HEK293 (cell line): ENCODE results near the gene MSI2.

ENCODE experiments used
- CTCF ChIA-PET: fragments of 350-600 bp; formaldehyde crosslinking; extraction: SDS; loops from one replicate; lab custom pipeline; 2021; ENCODE audit warnings: antibody characterized with exemption; lab: Yijun Ruan, JAX
- POLR2A ChIA-PET: fragments of 300-600 bp; formaldehyde crosslinking; extraction: SDS; loops from one replicate; lab custom pipeline; 2020; ENCODE audit warnings: antibody characterized with exemption, inconsistent platforms; lab: Yijun Ruan, JAX
- H3K27ac ChIP-seq: fragments of 200-500 bp; sonication (Bioruptor generic); 2 replicates; pipeline ENCODE4 v1.5.1; 2014; ENCODE audit warnings: low read depth, low read length, control low read depth, inconsistent platforms; ENCODE audit errors: extremely low read depth
- H3K36me3 ChIP-seq, 2 experiments: fragments of 200-500 bp in 1 of 2; sonication (Bioruptor generic) in 1 of 2; 1 replicate in 1 of 2; 2 replicates in 1 of 2; pipeline ENCODE4 v1.5.1; 2014 to 2017; ENCODE audit warnings: inconsistent platforms in 2 of 2, low read length in 2 of 2; ENCODE audit not compliant: control insufficient read depth in 2 of 2, insufficient read depth in 1 of 2
- H3K4me1 ChIP-seq: fragments of 200-500 bp; sonication (Bioruptor generic); 2 replicates; pipeline ENCODE4 v1.5.1; 2014; ENCODE audit warnings: mild to moderate bottlenecking, low read length, inconsistent platforms; ENCODE audit not compliant: control insufficient read depth, insufficient read depth
- H3K4me3 ChIP-seq: 2 replicates; pipeline ENCODE4 v1.5.1; 2011; ENCODE audit warnings: low read depth, mild to moderate bottlenecking, control low read depth, low read length, moderate library complexity
- H3K9me3 ChIP-seq: fragments of 200-500 bp; sonication (Bioruptor generic); 2 replicates; pipeline ENCODE4 v1.5.1; 2014; ENCODE audit warnings: low read depth, low read length, inconsistent platforms; ENCODE audit not compliant: control insufficient read depth, insufficient read depth
- KLF17 ChIP-seq: fragments of 450-650 bp; formaldehyde crosslinking; IDR thresholded peaks from 2 replicates; pipeline ENCODE4 v1.5.1; 2016; ENCODE audit warnings: missing biosample characterization, missing genetic modification characterization
- PRDM6 ChIP-seq: fragments of 450-650 bp; formaldehyde crosslinking; IDR thresholded peaks from 2 replicates; pipeline ENCODE4 v1.5.1; 2017; ENCODE audit warnings: missing biosample characterization, missing genetic modification characterization
- YY1 ChIP-seq: fragments of 450-650 bp; formaldehyde crosslinking; IDR thresholded peaks from 2 replicates; pipeline ENCODE4 v1.5.1; 2018; ENCODE audit warnings: missing biosample characterization, missing genetic modification characterization
- ZBTB20 ChIP-seq: fragments of 450-650 bp; formaldehyde crosslinking; IDR thresholded peaks from 2 replicates; pipeline ENCODE4 v1.5.1; 2016; ENCODE audit warnings: missing biosample characterization, missing genetic modification characterization
- ZFP69B ChIP-seq: fragments of 450-650 bp; formaldehyde crosslinking; IDR thresholded peaks from 2 replicates; pipeline ENCODE4 v1.5.1; 2016; ENCODE audit warnings: missing biosample characterization, missing genetic modification characterization
- ZNF202 ChIP-seq: fragments of 450-650 bp; formaldehyde crosslinking; IDR thresholded peaks from 2 replicates; pipeline ENCODE4 v1.5.1; 2016; ENCODE audit warnings: missing biosample characterization, missing genetic modification characterization, borderline replicate concordance
- ZNF292 ChIP-seq: fragments of 450-650 bp; formaldehyde crosslinking; IDR thresholded peaks from 2 replicates; pipeline ENCODE4 v1.5.1; 2016; ENCODE audit warnings: low read depth, missing biosample characterization, missing genetic modification characterization, borderline replicate concordance
- ZNF324 ChIP-seq: fragments of 450-650 bp; formaldehyde crosslinking; IDR thresholded peaks from 2 replicates; pipeline ENCODE4 v1.5.1; 2016; ENCODE audit warnings: missing biosample characterization, missing genetic modification characterization
- ZNF398 ChIP-seq: fragments of 450-650 bp; formaldehyde crosslinking; IDR thresholded peaks from 2 replicates; pipeline ENCODE4 v1.5.1; 2017; ENCODE audit warnings: missing biosample characterization, missing genetic modification characterization
- ZNF416 ChIP-seq: fragments of 450-650 bp; formaldehyde crosslinking; IDR thresholded peaks from 2 replicates; pipeline ENCODE4 v1.5.1; 2016; ENCODE audit warnings: missing biosample characterization, missing genetic modification characterization
- ZNF423 ChIP-seq: fragments of 450-650 bp; formaldehyde crosslinking; IDR thresholded peaks from 2 replicates; pipeline ENCODE4 v1.5.1; 2016; ENCODE audit warnings: missing biosample characterization, missing genetic modification characterization
- ZNF530 ChIP-seq: fragments of 450-650 bp; formaldehyde crosslinking; IDR thresholded peaks from 2 replicates; pipeline ENCODE4 v1.5.1; 2016; ENCODE audit warnings: low read depth, missing biosample characterization, missing genetic modification characterization
- ZNF558 ChIP-seq: fragments of 450-650 bp; formaldehyde crosslinking; IDR thresholded peaks from 2 replicates; pipeline ENCODE4 v1.5.1; 2016; ENCODE audit warnings: missing biosample characterization, missing genetic modification characterization
- ZNF585B ChIP-seq: fragments of 450-650 bp; formaldehyde crosslinking; IDR thresholded peaks from 2 replicates; pipeline ENCODE4 v1.5.1; 2016; ENCODE audit warnings: missing biosample characterization, missing genetic modification characterization
- ZNF610 ChIP-seq: fragments of 450-650 bp; formaldehyde crosslinking; IDR thresholded peaks from 2 replicates; pipeline ENCODE4 v1.5.1; 2016; ENCODE audit warnings: missing biosample characterization, missing genetic modification characterization, borderline replicate concordance
- TF ChIP-seq, protein P1 (sequence below): fragments of 450-650 bp; formaldehyde crosslinking; IDR thresholded peaks from 2 replicates; pipeline ENCODE4 v1.5.1; 2017; ENCODE audit warnings: missing biosample characterization, missing genetic modification characterization
- TF ChIP-seq, protein P2 (sequence below): fragments of 450-650 bp; formaldehyde crosslinking; IDR thresholded peaks from 2 replicates; pipeline ENCODE4 v1.5.1; 2016; ENCODE audit warnings: missing biosample characterization, missing genetic modification characterization
- TF ChIP-seq, protein P3 (sequence below): fragments of 450-650 bp; formaldehyde crosslinking; IDR thresholded peaks from 2 replicates; pipeline ENCODE4 v1.5.1; 2016; ENCODE audit warnings: missing biosample characterization, missing genetic modification characterization

Gene MSI2

GRCh38 chr17:57494443-57494842, 238.1 kb downstream of the MSI2 start (continued):
- TF ChIP-seq, protein P1, sequence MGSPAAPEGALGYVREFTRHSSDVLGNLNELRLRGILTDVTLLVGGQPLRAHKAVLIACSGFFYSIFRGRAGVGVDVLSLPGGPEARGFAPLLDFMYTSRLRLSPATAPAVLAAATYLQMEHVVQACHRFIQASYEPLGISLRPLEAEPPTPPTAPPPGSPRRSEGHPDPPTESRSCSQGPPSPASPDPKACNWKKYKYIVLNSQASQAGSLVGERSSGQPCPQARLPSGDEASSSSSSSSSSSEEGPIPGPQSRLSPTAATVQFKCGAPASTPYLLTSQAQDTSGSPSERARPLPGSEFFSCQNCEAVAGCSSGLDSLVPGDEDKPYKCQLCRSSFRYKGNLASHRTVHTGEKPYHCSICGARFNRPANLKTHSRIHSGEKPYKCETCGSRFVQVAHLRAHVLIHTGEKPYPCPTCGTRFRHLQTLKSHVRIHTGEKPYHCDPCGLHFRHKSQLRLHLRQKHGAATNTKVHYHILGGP (tag by site-specific recombination) = no peak
- TF ChIP-seq KLF17 (tag by site-specific recombination) (no peak), ZNF292 (tag by site-specific recombination) (no peak), ZFP69B (tag by site-specific recombination) (no peak), ZNF530 (tag by site-specific recombination) (no peak), ZNF585B (tag by site-specific recombination) (no peak), ZNF202 (tag by site-specific recombination) (no peak), ZNF324 (tag by site-specific recombination) (no peak)
- TF ChIP-seq, protein P2, sequence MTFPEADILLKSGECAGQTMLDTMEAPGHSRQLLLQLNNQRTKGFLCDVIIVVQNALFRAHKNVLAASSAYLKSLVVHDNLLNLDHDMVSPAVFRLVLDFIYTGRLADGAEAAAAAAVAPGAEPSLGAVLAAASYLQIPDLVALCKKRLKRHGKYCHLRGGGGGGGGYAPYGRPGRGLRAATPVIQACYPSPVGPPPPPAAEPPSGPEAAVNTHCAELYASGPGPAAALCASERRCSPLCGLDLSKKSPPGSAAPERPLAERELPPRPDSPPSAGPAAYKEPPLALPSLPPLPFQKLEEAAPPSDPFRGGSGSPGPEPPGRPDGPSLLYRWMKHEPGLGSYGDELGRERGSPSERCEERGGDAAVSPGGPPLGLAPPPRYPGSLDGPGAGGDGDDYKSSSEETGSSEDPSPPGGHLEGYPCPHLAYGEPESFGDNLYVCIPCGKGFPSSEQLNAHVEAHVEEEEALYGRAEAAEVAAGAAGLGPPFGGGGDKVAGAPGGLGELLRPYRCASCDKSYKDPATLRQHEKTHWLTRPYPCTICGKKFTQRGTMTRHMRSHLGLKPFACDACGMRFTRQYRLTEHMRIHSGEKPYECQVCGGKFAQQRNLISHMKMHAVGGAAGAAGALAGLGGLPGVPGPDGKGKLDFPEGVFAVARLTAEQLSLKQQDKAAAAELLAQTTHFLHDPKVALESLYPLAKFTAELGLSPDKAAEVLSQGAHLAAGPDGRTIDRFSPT = no peak

DNA sequence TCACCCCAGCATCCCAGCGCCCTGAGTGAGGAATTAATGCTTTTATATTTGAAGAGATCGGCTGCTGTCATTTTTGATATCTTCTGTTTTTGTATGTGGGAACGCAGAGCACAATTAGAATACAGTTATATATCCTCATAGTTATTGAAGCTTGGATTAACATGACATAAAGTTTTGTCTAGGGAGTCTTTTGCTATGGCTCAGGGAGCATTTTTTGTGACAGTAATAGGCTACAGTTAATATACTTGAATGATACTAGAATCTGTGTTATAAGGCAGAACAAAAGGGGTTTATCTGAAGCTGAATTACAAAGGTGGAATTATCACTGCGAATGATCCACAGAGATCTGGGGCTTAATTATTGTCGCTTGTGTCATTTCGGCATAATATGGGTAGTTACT, 239.4 kb downstream of the MSI2 start:
- Histone ChIP-seq H3K9me3 (no peaks in the 10 kb centered on the region), H3K4me1 (no peaks in the 10 kb centered on the region; the same call in 1 of the 2 replicates), H3K36me3 (no peaks in the 10 kb centered on the region; a peak in 1 of 3 replicates), H3K27ac (no peak overlapping the region), H3K4me3 (no peak overlapping the region)
- TF ChIP-seq, protein P3, sequence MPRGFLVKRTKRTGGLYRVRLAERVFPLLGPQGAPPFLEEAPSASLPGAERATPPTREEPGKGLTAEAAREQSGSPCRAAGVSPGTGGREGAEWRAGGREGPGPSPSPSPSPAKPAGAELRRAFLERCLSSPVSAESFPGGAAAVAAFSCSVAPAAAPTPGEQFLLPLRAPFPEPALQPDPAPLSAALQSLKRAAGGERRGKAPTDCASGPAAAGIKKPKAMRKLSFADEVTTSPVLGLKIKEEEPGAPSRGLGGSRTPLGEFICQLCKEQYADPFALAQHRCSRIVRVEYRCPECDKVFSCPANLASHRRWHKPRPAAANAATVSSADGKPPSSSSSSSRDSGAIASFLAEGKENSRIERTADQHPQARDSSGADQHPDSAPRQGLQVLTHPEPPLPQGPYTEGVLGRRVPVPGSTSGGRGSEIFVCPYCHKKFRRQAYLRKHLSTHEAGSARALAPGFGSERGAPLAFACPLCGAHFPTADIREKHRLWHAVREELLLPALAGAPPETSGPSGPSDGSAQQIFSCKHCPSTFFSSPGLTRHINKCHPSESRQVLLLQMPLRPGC (tag by site-specific recombination) = no peak
- TF ChIP-seq ZNF558 (tag by site-specific recombination) (no peak), PRDM6 (tag by site-specific recombination) (no peak), ZNF416 (tag by site-specific recombination) (no peak), YY1 (no peak), ZNF423 (tag by site-specific recombination) (no peak), ZNF398 (tag by site-specific recombination) (no peak), ZBTB20 (tag by site-specific recombination) (no peak), ZNF610 (tag by site-specific recombination) (no peak)
- ChIA-PET CTCF (no interaction called here), POLR2A (no interaction called here)
